Lung (tissue), 12 donors: ENCODE data around the gene SUMO4. TPM values are rescaled to one million over a fixed set of nuclear protein-coding genes. Genes with fewer than 3 reads are reported as not detected.

Experiments
- ATAC-seq: fragments of 200-7000 bp; cut with Tn5 transposase; one replicate; pipeline ENCODE4 v1.9.1; 2020; ENCODE audit warnings: moderate number of reproducible peaks; ENCODE audit not compliant: insufficient read depth, low FRiP score
- DNase-seq, 3 donors: peaks; one replicate each; pipeline ENCODE4 v3.0.0-alpha.2; 2013 to 2017
- H3K27ac ChIP-seq, 2 donors: one replicate each; pipeline ENCODE4 v1.5.1; 2013; ENCODE audit warnings: mild to moderate bottlenecking in 2 of 2, moderate library complexity in 2 of 2, control low read depth in 1 of 2, inconsistent platforms in 1 of 2, low read depth in 1 of 2, low read length in 1 of 2
- H3K27me3 ChIP-seq, 3 donors: one replicate each; pipeline ENCODE4 v1.5.1; 2013; ENCODE audit warnings: low read length in 2 of 3; ENCODE audit not compliant: control insufficient read depth in 3 of 3, insufficient read depth in 3 of 3
- H3K36me3 ChIP-seq, 4 donors: one replicate each; pipeline ENCODE4 v1.5.1; 2013; ENCODE audit warnings: low read length in 4 of 4, mild to moderate bottlenecking in 1 of 4, moderate library complexity in 1 of 4; ENCODE audit not compliant: control insufficient read depth in 4 of 4, insufficient read depth in 4 of 4
- H3K4me1 ChIP-seq, 5 donors: one replicate each; pipeline ENCODE4 v1.5.1; 2013; ENCODE audit warnings: low read length in 5 of 5, mild to moderate bottlenecking in 2 of 5, moderate library complexity in 1 of 5; ENCODE audit not compliant: control insufficient read depth in 5 of 5, insufficient read depth in 5 of 5
- H3K4me3 ChIP-seq: one replicate; pipeline ENCODE4 v1.5.1; 2013; ENCODE audit warnings: mild to moderate bottlenecking, control low read depth, moderate library complexity
- H3K9ac ChIP-seq, 2 donors: one replicate each; pipeline ENCODE4 v1.5.1; 2013; ENCODE audit warnings: low read length in 2 of 2, control low read depth in 1 of 2; ENCODE audit not compliant: insufficient read depth in 1 of 2
- H3K9me3 ChIP-seq, 4 donors: one replicate each; pipeline ENCODE4 v1.5.1; 2013; ENCODE audit warnings: low read length in 3 of 4, mild to moderate bottlenecking in 1 of 4, moderate library complexity in 1 of 4; ENCODE audit not compliant: control insufficient read depth in 4 of 4, insufficient read depth in 3 of 4
- CTCF ChIP-seq: IDR thresholded peaks from 2 replicates; pipeline ENCODE4 v1.5.1; 2012; ENCODE audit warnings: mild to moderate bottlenecking; ENCODE audit errors: control extremely low read depth, extremely low read depth
- WGBS, 2 donors: extraction: QIAGEN DNeasy Blood & Tissue Kit; methylation state at CpG; one replicate each; pipeline ENCODE4 v1.1.7; 2013; 5-methylcytosine and 5-hydroxymethylcytosine counted together
- polyA plus RNA-seq, 2 donors: library from polyadenylated mRNA; stranded (reverse); fragments of 200-250 nt; gene quantifications; one replicate each; pipeline ENCODE4 v1.2.1, GENCODE V29; 2013
- total RNA-seq, 2 donors: library from RNA; depleted of rRNA in 1 of 2; stranded (reverse); fragments of >200 nt in 1 of 2; gene quantifications; one replicate each; pipeline ENCODE4 v1.2.1, GENCODE V29; 2014 to 2021
- donor health status: control.
- donor health status: control.
- donor health status: Bipolar disorder and iron deficiency.
- donor health status: healthy.
- donor health status: DM: yes; HTN: yes; CAD: no.

The SUMO4 gene
- total and polyA plus RNA-seq, 4 donors: 0.11 to 12.9 (median 0.93) TPM

- peaks cover 0 to 9% (median 0%) of the 10 kb centered on the region in 5 donors for H3K4me1 ChIP-seq
- H3K27ac ChIP-seq: no peak overlapping the region
- no peak for TF ChIP-seq CTCF
- DNase-seq (no peak), ATAC-seq (no peak)
- H3K9ac ChIP-seq: no peak overlapping the region
- H3K36me3 ChIP-seq: peaks cover 0 to 5% (median 0%) of the 10 kb centered on the region in 4 donors
- H3K4me3 ChIP-seq: no peak overlapping the region
- no peaks in the 10 kb centered on the region for H3K27me3 ChIP-seq
- 95 to 98% methylated on average over 3 of the region's 3 CpGs for WGBS, 2 donors
- H3K9me3 ChIP-seq: no peaks in the 10 kb centered on the region
These were observed 10.4 kb upstream of the SUMO4 start for GRCh38 chr6:149389509-149390297.

- 96 to 98% methylated on average over 6 of the region's 6 CpGs for WGBS, 2 donors
- no peak overlapping the region for H3K27ac ChIP-seq
- no peak overlapping the region for H3K9ac ChIP-seq
- no peaks in the 10 kb centered on the region for H3K9me3 ChIP-seq
- peaks cover 0 to 6% (median under 1%) of the 10 kb centered on the region in 4 donors for H3K36me3 ChIP-seq
- H3K27me3 ChIP-seq: no peaks in the 10 kb centered on the region
- ATAC-seq (no peak), DNase-seq (no peak)
- peaks cover 0 to 13% (median 0%) of the 10 kb centered on the region in 5 donors for H3K4me1 ChIP-seq
- H3K4me3 ChIP-seq: no peak overlapping the region
- TF ChIP-seq CTCF: no peak
These were observed 8.0 kb upstream of the SUMO4 start for GRCh38 chr6:149392093-149392492.

- DNase-seq: no peak
- no peak for ATAC-seq
- Histone ChIP-seq H3K27ac (no peak overlapping the region), H3K36me3 (peaks cover 0 to 6% (median under 1%) of the 10 kb centered on the region in 4 donors), H3K4me1 (peaks cover 0 to 13% (median 0%) of the 10 kb centered on the region in 5 donors), H3K27me3 (no peaks in the 10 kb centered on the region), H3K9ac (no peak overlapping the region), H3K9me3 (no peaks in the 10 kb centered on the region), H3K4me3 (no peak overlapping the region)
- no peak for TF ChIP-seq CTCF
These were observed 7.5 kb upstream of the SUMO4 start for GRCh38 chr6:149392535-149392934.
